ENCODE data around the gene PYDC1. TPM values are rescaled to one million over a fixed set of nuclear protein-coding genes. Genes with fewer than 3 reads are reported as not detected.

The PYDC1 gene
- total and polyA plus RNA-seq, 2 of the 13 experiments (the other 11 are each of a cell fraction or from before 2014, with no cell fraction given): not detected

GRCh38 chr16:31179747-31180459, 37.0 kb downstream of the PYDC1 start, which contains the start of gene FUS (continued):
- peak; percentile 42 for TF ChIP-seq ZNF609 (CRISPR knock-in tag; IDR thresholded peaks at IDR 0.05; ENCODE audit: borderline replicate concordance)
- peak; percentile 51 for TF ChIP-seq MIER2 (CRISPR knock-in tag; IDR thresholded peaks at IDR 0.05)
- TF ChIP-seq MBD4 (IDR thresholded peaks at IDR 0.05; ENCODE audit: borderline replicate concordance, low read length): no peak
- peak; percentile 28 for TF ChIP-seq SKI (IDR thresholded peaks at IDR 0.05; ENCODE audit: partially characterized antibody)
- 0 out of 2 replicates have a peak, but pooled peaks have one; percentile 82 for TF ChIP-seq SNAPC2 (CRISPR knock-in tag; IDR thresholded peaks at IDR 0.05)
- TF ChIP-seq ZNF143 (CRISPR knock-in tag; IDR thresholded peaks at IDR 0.05): no peak
- peak; percentile 88; the same call in 1 of the 2 replicates for TF ChIP-seq DDIT3 (CRISPR knock-in tag; IDR thresholded peaks at IDR 0.05)
- peak; percentile 11; the same call in 1 of the 2 replicates for TF ChIP-seq ZBTB4 (CRISPR knock-in tag; IDR thresholded peaks at IDR 0.05; ENCODE audit: borderline replicate concordance)

Measured in HepG2 (cell line).